Measurements from ENCODE around the gene SEPTIN10.
"Not testable (repeated sequence)": the region's sequence is repeated elsewhere in the genome, so short reads cannot be mapped to it uniquely, and the experiment has no call there.

Gene SEPTIN10

GRCh38 chr2:109591206-109591605, 22.6 kb downstream of the SEPTIN10 start:
- Histone ChIP-seq H3K36me3 (ENCODE audit: insufficient read depth, low read length) (no peaks in the 10 kb centered on the region), H3K9me3 (ENCODE audit: low read length) (no peaks in the 10 kb centered on the region), H3K9ac (ENCODE audit: low read length) (no peak overlapping the region), H3K4me3 (ENCODE audit: low read depth in 1 of 2, low read length in 2 of 2) (no peak overlapping the region), H3K27ac (ENCODE audit: low read depth, low read length) (no peak overlapping the region), H3K4me1 (ENCODE audit: insufficient read depth, low read length) (peaks cover 7% of the 10 kb centered on the region), H3K27me3 (ENCODE audit: control insufficient read depth in 1 of 2, insufficient read depth in 2 of 2, low read length in 2 of 2) (no peaks in the 10 kb centered on the region)

GRCh38 chr2:109586687-109587086, 27.1 kb downstream of the SEPTIN10 start:
- Histone ChIP-seq H3K27ac (ENCODE audit: low read depth, low read length) (no peak overlapping the region), H3K36me3 (ENCODE audit: insufficient read depth, low read length) (peaks cover 4% of the 10 kb centered on the region), H3K9me3 (ENCODE audit: low read length) (no peaks in the 10 kb centered on the region), H3K4me1 (ENCODE audit: insufficient read depth, low read length) (no peaks in the 10 kb centered on the region), H3K27me3 (ENCODE audit: control insufficient read depth in 1 of 2, insufficient read depth in 2 of 2, low read length in 2 of 2) (no peaks in the 10 kb centered on the region), H3K4me3 (ENCODE audit: low read depth in 1 of 2, low read length in 2 of 2) (no peak overlapping the region), H3K9ac (ENCODE audit: low read length) (no peak overlapping the region)

GRCh38 chr2:109582928-109583895, 30.6 kb downstream of the SEPTIN10 start:
- Histone ChIP-seq H3K9ac (ENCODE audit: low read length) (no peak overlapping the region), H3K27ac (ENCODE audit: low read depth, low read length) (no peak overlapping the region), H3K9me3 (ENCODE audit: low read length) (no peaks in the 10 kb centered on the region), H3K4me3 (ENCODE audit: low read depth in 1 of 2, low read length in 2 of 2) (no peak overlapping the region), H3K36me3 (ENCODE audit: insufficient read depth, low read length) (peaks cover 4% of the 10 kb centered on the region), H3K4me1 (ENCODE audit: insufficient read depth, low read length) (no peaks in the 10 kb centered on the region), H3K27me3 (ENCODE audit: control insufficient read depth in 1 of 2, insufficient read depth in 2 of 2, low read length in 2 of 2) (no peaks in the 10 kb centered on the region)

DNA sequence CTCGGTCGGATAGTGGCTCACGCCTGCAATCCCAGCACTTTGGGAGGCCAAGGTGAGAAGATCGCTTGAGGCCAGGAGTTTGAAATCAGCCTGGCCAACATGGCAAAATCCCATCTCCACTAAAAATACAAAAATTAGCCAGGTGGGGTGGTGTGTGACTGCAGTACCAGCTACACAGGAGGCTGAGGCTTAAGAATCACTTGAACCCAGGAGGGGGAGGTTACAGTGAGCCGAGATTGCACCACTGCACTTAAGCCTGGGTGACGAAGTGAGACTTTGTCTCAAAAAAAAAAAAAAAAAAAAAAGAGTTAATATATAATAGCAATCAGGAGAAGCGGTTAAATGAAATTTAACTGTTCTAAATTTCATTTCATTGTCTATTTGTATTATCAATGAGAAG, 36.1 kb downstream of the SEPTIN10 start:
- not testable (repeated sequence) for H3K9ac ChIP-seq (ENCODE audit: low read length); H3K27me3 ChIP-seq (ENCODE audit: control insufficient read depth in 1 of 2, insufficient read depth in 2 of 2, low read length in 2 of 2); H3K4me1 ChIP-seq (ENCODE audit: insufficient read depth, low read length); H3K27ac ChIP-seq (ENCODE audit: low read depth, low read length); H3K4me3 ChIP-seq (ENCODE audit: low read depth in 1 of 2, low read length in 2 of 2); H3K9me3 ChIP-seq (ENCODE audit: low read length); H3K36me3 ChIP-seq (ENCODE audit: insufficient read depth, low read length)

GRCh38 chr2:109575373-109575772, 38.4 kb downstream of the SEPTIN10 start:
- Histone ChIP-seq H3K9me3 (ENCODE audit: low read length) (no peaks in the 10 kb centered on the region), H3K9ac (ENCODE audit: low read length) (no peak overlapping the region), H3K36me3 (ENCODE audit: insufficient read depth, low read length) (peaks cover 20% of the 10 kb centered on the region), H3K4me1 (ENCODE audit: insufficient read depth, low read length) (no peaks in the 10 kb centered on the region), H3K4me3 (ENCODE audit: low read depth in 1 of 2, low read length in 2 of 2) (no peak overlapping the region), H3K27me3 (ENCODE audit: control insufficient read depth in 1 of 2, insufficient read depth in 2 of 2, low read length in 2 of 2) (no peaks in the 10 kb centered on the region), H3K27ac (ENCODE audit: low read depth, low read length) (no peak overlapping the region)

- no peak overlapping the region for H3K4me3 ChIP-seq (ENCODE audit: low read depth in 1 of 2, low read length in 2 of 2)
- H3K4me1 ChIP-seq (ENCODE audit: insufficient read depth, low read length), result no peaks in the 10 kb centered on the region
- no peak overlapping the region for H3K27ac ChIP-seq (ENCODE audit: low read depth, low read length)
- H3K36me3 ChIP-seq (ENCODE audit: insufficient read depth, low read length), result peaks cover 32% of the 10 kb centered on the region
- H3K9me3 ChIP-seq (ENCODE audit: low read length), result no peaks in the 10 kb centered on the region
- H3K27me3 ChIP-seq (ENCODE audit: control insufficient read depth in 1 of 2, insufficient read depth in 2 of 2, low read length in 2 of 2), result no peaks in the 10 kb centered on the region
- H3K9ac ChIP-seq (ENCODE audit: low read length), result no peak overlapping the region
Observed at GRCh38 chr2:109563980-109564550, 49.7 kb downstream of the SEPTIN10 start.

DNA sequence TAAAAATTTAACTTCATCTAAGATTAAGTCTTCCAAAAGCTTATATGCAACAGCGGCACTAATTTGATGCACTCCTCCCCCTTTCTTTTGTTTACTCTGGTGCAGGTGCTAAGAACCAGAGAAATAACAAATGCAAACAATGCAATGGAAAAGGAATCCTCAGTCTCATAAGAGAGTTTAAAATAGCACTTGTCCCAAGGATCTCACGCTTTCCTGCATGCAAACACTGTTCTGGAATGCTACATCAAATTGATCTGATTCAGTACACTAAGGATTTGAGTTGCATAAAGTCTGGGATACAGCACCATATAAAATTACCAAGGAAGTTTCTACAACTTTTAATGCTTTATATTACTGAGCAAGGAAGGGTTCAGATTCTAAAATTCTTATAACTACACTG, 50.5 kb downstream of the SEPTIN10 start:
- Histone ChIP-seq H3K27ac (ENCODE audit: low read depth, low read length) (no peak overlapping the region), H3K36me3 (ENCODE audit: insufficient read depth, low read length) (peaks cover 32% of the 10 kb centered on the region), H3K9me3 (ENCODE audit: low read length) (no peaks in the 10 kb centered on the region), H3K27me3 (ENCODE audit: control insufficient read depth in 1 of 2, insufficient read depth in 2 of 2, low read length in 2 of 2) (no peaks in the 10 kb centered on the region), H3K9ac (ENCODE audit: low read length) (no peak overlapping the region), H3K4me1 (ENCODE audit: insufficient read depth, low read length) (no peaks in the 10 kb centered on the region), H3K4me3 (ENCODE audit: low read depth in 1 of 2, low read length in 2 of 2) (no peak overlapping the region)

GRCh38 chr2:109562421-109562820, 51.3 kb downstream of the SEPTIN10 start:
- Histone ChIP-seq H3K4me1 (ENCODE audit: insufficient read depth, low read length) (no peaks in the 10 kb centered on the region), H3K9ac (ENCODE audit: low read length) (no peak overlapping the region), H3K4me3 (ENCODE audit: low read depth in 1 of 2, low read length in 2 of 2) (no peak overlapping the region), H3K27me3 (ENCODE audit: control insufficient read depth in 1 of 2, insufficient read depth in 2 of 2, low read length in 2 of 2) (no peaks in the 10 kb centered on the region), H3K9me3 (ENCODE audit: low read length) (no peaks in the 10 kb centered on the region), H3K27ac (ENCODE audit: low read depth, low read length) (no peak overlapping the region), H3K36me3 (ENCODE audit: insufficient read depth, low read length) (peaks cover 37% of the 10 kb centered on the region)

DNA sequence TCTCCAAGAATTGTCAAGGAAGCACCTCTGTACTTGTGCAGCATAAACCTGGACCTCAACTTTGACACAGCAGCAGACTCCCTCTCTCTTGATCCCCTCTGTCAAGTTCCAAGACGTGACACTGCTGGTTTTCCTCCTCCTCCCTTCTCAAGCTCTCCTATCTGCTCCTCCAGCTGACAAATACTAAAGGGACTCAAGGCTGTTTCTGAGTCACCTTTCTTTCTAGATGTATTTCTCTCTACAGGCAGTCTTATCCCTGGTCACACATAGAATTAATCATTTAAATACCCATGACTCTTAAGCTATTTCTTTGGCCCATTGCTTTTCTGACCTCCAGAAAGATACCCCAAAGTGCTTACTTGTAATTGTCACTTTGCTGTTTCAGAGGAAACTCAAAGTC, 53.5 kb downstream of the SEPTIN10 start:
- no peaks in the 10 kb centered on the region for H3K9me3 ChIP-seq (ENCODE audit: low read length)
- no peaks in the 10 kb centered on the region for H3K27me3 ChIP-seq (ENCODE audit: control insufficient read depth in 1 of 2, insufficient read depth in 2 of 2, low read length in 2 of 2)
- no peaks in the 10 kb centered on the region for H3K4me1 ChIP-seq (ENCODE audit: insufficient read depth, low read length)
- H3K9ac ChIP-seq (ENCODE audit: low read length), result no peak overlapping the region
- H3K36me3 ChIP-seq (ENCODE audit: insufficient read depth, low read length), result peaks cover 26% of the 10 kb centered on the region
- no peak overlapping the region for H3K4me3 ChIP-seq (ENCODE audit: low read depth in 1 of 2, low read length in 2 of 2)
- no peak overlapping the region for H3K27ac ChIP-seq (ENCODE audit: low read depth, low read length)

DNA sequence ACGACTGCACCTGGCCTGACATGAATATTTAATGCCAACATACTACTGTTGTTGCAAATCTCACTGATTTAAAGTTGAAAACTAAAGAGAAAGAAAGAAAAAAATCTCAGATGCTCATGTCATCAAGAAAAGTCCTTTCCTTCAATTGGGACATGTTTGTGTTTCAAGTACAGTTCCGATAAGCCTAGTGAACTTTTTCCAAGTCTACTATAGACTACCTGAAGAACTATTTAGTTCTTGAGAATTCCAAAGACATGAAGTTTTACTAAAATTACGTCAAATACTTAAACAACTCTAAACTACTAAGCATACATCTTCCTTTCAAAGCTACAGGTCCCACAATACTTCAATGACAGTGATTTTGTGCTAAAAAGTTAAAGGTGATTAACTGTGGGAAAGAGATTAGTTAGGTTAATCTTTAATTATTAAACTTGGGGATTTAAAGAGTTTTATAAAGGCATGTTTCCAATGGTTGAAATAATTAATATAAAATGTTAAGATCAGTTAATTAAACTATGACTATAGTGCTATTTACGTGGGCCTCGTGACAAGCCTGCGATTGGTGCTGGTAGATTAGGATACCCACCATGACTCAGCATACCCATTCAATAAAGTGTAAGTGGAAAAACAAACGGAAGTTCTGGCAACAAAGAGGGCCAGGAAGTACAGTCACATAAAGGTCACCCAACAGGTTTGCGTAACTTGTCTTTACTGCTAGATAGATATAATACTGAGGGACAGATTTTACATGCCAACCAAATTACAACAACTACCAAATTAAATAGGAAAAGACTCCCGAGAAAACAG, 55.5 kb downstream of the SEPTIN10 start:
- Histone ChIP-seq H3K36me3 (ENCODE audit: insufficient read depth, low read length) (peaks cover 16% of the 10 kb centered on the region), H3K9ac (ENCODE audit: low read length) (no peak overlapping the region), H3K4me3 (ENCODE audit: low read depth in 1 of 2, low read length in 2 of 2) (no peak overlapping the region), H3K27me3 (ENCODE audit: control insufficient read depth in 1 of 2, insufficient read depth in 2 of 2, low read length in 2 of 2) (no peaks in the 10 kb centered on the region), H3K4me1 (ENCODE audit: insufficient read depth, low read length) (no peaks in the 10 kb centered on the region), H3K9me3 (ENCODE audit: low read length) (no peaks in the 10 kb centered on the region), H3K27ac (ENCODE audit: low read depth, low read length) (no peak overlapping the region)

DNA sequence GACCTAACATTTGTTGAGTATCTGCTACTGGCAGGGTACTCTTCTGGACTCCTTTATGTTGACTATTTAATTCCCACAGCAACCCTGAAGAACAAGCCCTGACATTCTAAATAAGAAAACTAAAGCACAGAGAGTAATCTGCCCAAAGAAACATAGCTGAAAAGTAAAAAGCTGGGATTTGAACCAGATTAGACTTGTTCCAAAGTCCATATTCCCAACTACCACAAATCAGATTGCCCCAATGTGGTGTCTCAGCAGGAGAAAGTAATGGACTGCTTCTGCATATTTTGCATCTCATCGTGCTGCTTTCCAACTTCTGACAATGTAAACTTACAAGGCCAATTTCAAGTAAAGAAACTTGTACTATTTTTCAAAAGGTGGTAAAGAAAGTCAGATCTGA, 56.5 kb downstream of the SEPTIN10 start:
- H3K27me3 ChIP-seq (ENCODE audit: control insufficient read depth in 1 of 2, insufficient read depth in 2 of 2, low read length in 2 of 2), result no peaks in the 10 kb centered on the region
- H3K4me3 ChIP-seq (ENCODE audit: low read depth in 1 of 2, low read length in 2 of 2), result no peak overlapping the region
- no peak overlapping the region for H3K9ac ChIP-seq (ENCODE audit: low read length)
- H3K9me3 ChIP-seq (ENCODE audit: low read length), result no peaks in the 10 kb centered on the region
- H3K4me1 ChIP-seq (ENCODE audit: insufficient read depth, low read length), result no peaks in the 10 kb centered on the region
- H3K27ac ChIP-seq (ENCODE audit: low read depth, low read length), result no peak overlapping the region
- H3K36me3 ChIP-seq (ENCODE audit: insufficient read depth, low read length), result peaks cover 12% of the 10 kb centered on the region

Data from muscle layer of colon (tissue), 2 donors.